Measurements from ENCODE around the gene HEPN1.
A peak's percentile ranks its signal among the peaks of the same experiment; 100 is the strongest.
"Not testable (repeated sequence)": the region's sequence is repeated elsewhere in the genome, so short reads cannot be mapped to it uniquely, and the experiment has no call there.

The HEPN1 gene

GRCh38 chr11:124942466-124943253, 23.6 kb downstream of the HEPN1 start:
- DNase-seq (ENCODE audit: low spot score), result peak; percentile 95

- DNase-seq (ENCODE audit: low spot score), result peak; percentile 93
Observed at GRCh38 chr11:124943254-124943616, 24.2 kb downstream of the HEPN1 start.

- DNase-seq (ENCODE audit: low spot score), result no peak
Observed at GRCh38 chr11:124943741-124944140, 24.7 kb downstream of the HEPN1 start.

- DNase-seq (ENCODE audit: low spot score), result no peak
Observed at GRCh38 chr11:124944565-124944964, 25.5 kb downstream of the HEPN1 start.

GRCh38 chr11:124945826-124946225, 26.8 kb downstream of the HEPN1 start:
- no peak for DNase-seq (ENCODE audit: low spot score)

- DNase-seq (ENCODE audit: low spot score), result peak; percentile 92
Observed at GRCh38 chr11:124946735-124947141, 27.7 kb downstream of the HEPN1 start.

GRCh38 chr11:124950601-124951330, 31.7 kb downstream of the HEPN1 start:
- no peak for DNase-seq (ENCODE audit: low spot score)

- DNase-seq (ENCODE audit: low spot score), result no peak
Observed at GRCh38 chr11:124951341-124951740, 32.3 kb downstream of the HEPN1 start.

GRCh38 chr11:124953753-124954589, 34.9 kb downstream of the HEPN1 start, which contains the start of gene CCDC15:
Gene CCDC15 (plus strand): TSS chr11:124954202. CDS start chr11:124954733, 531 bp downstream.
- DNase-seq (ENCODE audit: low spot score), result peak; percentile 99

- no peak for DNase-seq (ENCODE audit: low spot score)
Observed at GRCh38 chr11:124954590-124954955, 35.5 kb downstream of the HEPN1 start.

GRCh38 chr11:124955035-124955434, 36.0 kb downstream of the HEPN1 start:
- no peak for DNase-seq (ENCODE audit: low spot score)

GRCh38 chr11:124961972-124962609, 43.0 kb downstream of the HEPN1 start:
- peak; percentile 89 for DNase-seq (ENCODE audit: low spot score)

- not testable (repeated sequence) for DNase-seq (ENCODE audit: low spot score)
Observed at GRCh38 chr11:124968197-124968596, 49.1 kb downstream of the HEPN1 start.
